Keratinocyte (primary cell): Measurements from ENCODE around the gene PRKN. TPM values are rescaled to one million over a fixed set of nuclear protein-coding genes. Genes with fewer than 3 reads are reported as not detected.

ENCODE experiments used
- DNase-seq: peaks from one replicate; pipeline ENCODE4 v3.0.0-alpha.2; 2011; ENCODE audit warnings: low read depth, missing footprints, low spot score
- FAIRE-seq: peaks from 2 replicates; lab custom pipeline; 2011; peaks lifted over from hg19 to GRCh38; lab: Jason Lieb, UNC
- H2AFZ ChIP-seq: 2 replicates; pipeline ENCODE4 v1.6.0; 2012; ENCODE audit warnings: low read length, control low read depth, inconsistent platforms; ENCODE audit not compliant: control insufficient read depth
- H3K27ac ChIP-seq: 2 replicates; pipeline ENCODE4 v1.5.1; 2011; ENCODE audit warnings: low read length; ENCODE audit not compliant: control insufficient read depth, insufficient read depth
- H3K27me3 ChIP-seq: 3 replicates; pipeline ENCODE4 v1.6.0; 2011; ENCODE audit warnings: low read length; ENCODE audit not compliant: control insufficient read depth, insufficient read depth; ENCODE audit errors: extremely low read depth
- H3K36me3 ChIP-seq, 2 experiments: 2 replicates in 1 of 2; 3 replicates in 1 of 2; pipeline ENCODE4 v1.5.1; 2011; ENCODE audit warnings: low read length in 2 of 2, mild to moderate bottlenecking in 1 of 2; ENCODE audit not compliant: control insufficient read depth in 2 of 2, insufficient read depth in 2 of 2; ENCODE audit errors: extremely low read depth in 1 of 2
- H3K4me1 ChIP-seq: 3 replicates; pipeline ENCODE4 v1.5.1; 2011; ENCODE audit warnings: low read length; ENCODE audit not compliant: control insufficient read depth, insufficient read depth; ENCODE audit errors: extremely low read depth
- H3K4me2 ChIP-seq: 3 replicates; pipeline ENCODE4 v1.6.0; 2011; ENCODE audit warnings: low read depth, low read length; ENCODE audit not compliant: control insufficient read depth, insufficient read depth; ENCODE audit errors: extremely low read depth
- H3K4me3 ChIP-seq, 3 experiments: fragments of 200-600 bp in 1 of 3; sonication (generic) in 1 of 3; 2 replicates in 2 of 3; 3 replicates in 1 of 3; pipeline ENCODE4 v1.5.1; 2011 to 2016; ENCODE audit warnings: low read length in 3 of 3, mild to moderate bottlenecking in 3 of 3, control low read depth in 2 of 3, inconsistent platforms in 1 of 3, low read depth in 1 of 3, mixed read lengths in 1 of 3, mixed run types in 1 of 3, moderate library complexity in 1 of 3; ENCODE audit not compliant: control insufficient read depth in 2 of 3, insufficient read depth in 2 of 3; ENCODE audit errors: extremely low read depth in 1 of 3
- H3K79me2 ChIP-seq: 2 replicates; pipeline ENCODE4 v1.6.0; 2012; ENCODE audit warnings: low read length; ENCODE audit not compliant: control insufficient read depth, insufficient read depth
- H3K9ac ChIP-seq: 3 replicates; pipeline ENCODE4 v1.6.0; 2011; ENCODE audit warnings: low read length; ENCODE audit not compliant: control insufficient read depth, insufficient read depth; ENCODE audit errors: extremely low read depth
- H3K9me1 ChIP-seq: 3 replicates; pipeline ENCODE4 v1.6.0; 2011; ENCODE audit warnings: low read length; ENCODE audit not compliant: control insufficient read depth, insufficient read depth; ENCODE audit errors: extremely low read depth
- H3K9me3 ChIP-seq: 2 replicates; pipeline ENCODE4 v1.5.1; 2012; ENCODE audit warnings: low read depth, low read length; ENCODE audit not compliant: control insufficient read depth
- H4K20me1 ChIP-seq: 3 replicates; pipeline ENCODE4 v1.6.0; 2011; ENCODE audit warnings: low read length; ENCODE audit not compliant: control insufficient read depth, insufficient read depth; ENCODE audit errors: extremely low read depth
- EZH2 ChIP-seq: IDR thresholded peaks from one replicate; pipeline ENCODE4 v1.6.1; 2012; ENCODE audit warnings: inconsistent platforms, mild to moderate bottlenecking, low read length, moderate library complexity
- dilution Hi-C: fragments of 300-500 bp; cut with MboI; formaldehyde crosslinking; loops from one replicate; pipeline ENCODE4 v1.7.0; 2020; ENCODE audit warnings: low sequenced_read_pairs; ENCODE audit not compliant: extremely low pct_ligation_motif_present
- polyA plus RNA-seq, 5 experiments: library from polyadenylated mRNA; depleted of rRNA in 3 of 5; stranded (reverse) in 3 of 5; stranded (forward) in 1 of 5; unstranded in 1 of 5; fragments of >200 nt; gene quantifications; 1 replicate in 1 of 5; 2 replicates in 3 of 5; 3 replicates in 1 of 5; pipeline versions ENCODE4 v1.2.1 to v1.2.3, GENCODE V29; 2011 to 2012; ENCODE audit warnings: missing spikeins in 2 of 5, low read depth in 1 of 5, low replicate concordance in 1 of 5
- TF ChIP-seq, protein P1 (sequence below), 3 experiments: IDR thresholded peaks in 1 of 3; conservative IDR thresholded peaks in 1 of 3; optimal IDR thresholded peaks in 1 of 3; 2 replicates in 2 of 3; 3 replicates in 1 of 3; pipeline versions ENCODE3 to v1.5.1; 2011; ENCODE audit warnings: low read length in 3 of 3, mild to moderate bottlenecking in 3 of 3, moderate library complexity in 2 of 3, control low read depth in 1 of 3, inconsistent platforms in 1 of 3; ENCODE audit not compliant: insufficient read depth in 2 of 3; ENCODE audit errors: extremely low read depth in 1 of 3

PRKN gene
- polyA plus RNA-seq, 1 donor (not counting 4 experiments of a cell fraction or from before 2014, with no cell fraction given): 0.67 TPM

- Histone ChIP-seq H4K20me1 (no peaks in the 10 kb centered on the region), H3K9me1 (no peaks in the 10 kb centered on the region), H3K4me3 (no peak overlapping the region), H2AFZ (no peak overlapping the region), H3K36me3 (no peaks in the 10 kb centered on the region), H3K27me3 (no peaks in the 10 kb centered on the region), H3K79me2 (no peaks in the 10 kb centered on the region), H3K4me2 (no peak overlapping the region), H3K9me3 (no peaks in the 10 kb centered on the region), H3K27ac (no peak overlapping the region), H3K9ac (no peak overlapping the region), H3K4me1 (no peaks in the 10 kb centered on the region)
- TF ChIP-seq EZH2: no peak
- TF ChIP-seq, protein P1, sequence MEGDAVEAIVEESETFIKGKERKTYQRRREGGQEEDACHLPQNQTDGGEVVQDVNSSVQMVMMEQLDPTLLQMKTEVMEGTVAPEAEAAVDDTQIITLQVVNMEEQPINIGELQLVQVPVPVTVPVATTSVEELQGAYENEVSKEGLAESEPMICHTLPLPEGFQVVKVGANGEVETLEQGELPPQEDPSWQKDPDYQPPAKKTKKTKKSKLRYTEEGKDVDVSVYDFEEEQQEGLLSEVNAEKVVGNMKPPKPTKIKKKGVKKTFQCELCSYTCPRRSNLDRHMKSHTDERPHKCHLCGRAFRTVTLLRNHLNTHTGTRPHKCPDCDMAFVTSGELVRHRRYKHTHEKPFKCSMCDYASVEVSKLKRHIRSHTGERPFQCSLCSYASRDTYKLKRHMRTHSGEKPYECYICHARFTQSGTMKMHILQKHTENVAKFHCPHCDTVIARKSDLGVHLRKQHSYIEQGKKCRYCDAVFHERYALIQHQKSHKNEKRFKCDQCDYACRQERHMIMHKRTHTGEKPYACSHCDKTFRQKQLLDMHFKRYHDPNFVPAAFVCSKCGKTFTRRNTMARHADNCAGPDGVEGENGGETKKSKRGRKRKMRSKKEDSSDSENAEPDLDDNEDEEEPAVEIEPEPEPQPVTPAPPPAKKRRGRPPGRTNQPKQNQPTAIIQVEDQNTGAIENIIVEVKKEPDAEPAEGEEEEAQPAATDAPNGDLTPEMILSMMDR (optimal IDR thresholded peaks at IDR 0.05 in 1 of 3, IDR thresholded peaks at IDR 0.05 in 1 of 3, conservative IDR thresholded peaks at IDR 0.05 in 1 of 3; ENCODE audit: extremely low read depth in 1 of 3, insufficient read depth in 2 of 3, low read length in 3 of 3): no peak
- dilution Hi-C loops: no loop called here
- DNase-seq: no peak
- no peak for FAIRE-seq
Measured at GRCh38 chr6:162625846-162626540, 101.6 kb downstream of the PRKN start.

DNA sequence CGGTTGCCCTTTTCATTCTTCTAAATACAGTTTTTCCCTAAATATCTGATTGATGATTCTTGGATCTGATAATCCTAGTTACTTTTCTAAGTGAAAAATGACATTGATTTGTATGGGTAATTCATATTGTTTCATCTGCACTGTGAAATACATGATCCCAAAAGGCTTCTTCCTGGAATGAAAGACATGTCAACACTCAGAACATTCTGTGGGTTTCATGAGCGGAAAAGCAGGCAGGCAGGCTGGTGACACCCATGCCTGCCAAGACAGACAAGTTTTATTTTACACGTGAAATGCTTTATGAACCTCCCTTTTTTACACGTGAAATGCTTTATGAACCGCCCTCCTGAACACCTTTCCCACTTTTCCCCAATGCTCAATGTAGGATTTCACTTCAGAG lies 105.0 kb downstream of the PRKN start:
- Histone ChIP-seq H3K9me1 (no peaks in the 10 kb centered on the region), H4K20me1 (no peaks in the 10 kb centered on the region), H3K36me3 (no peaks in the 10 kb centered on the region), H3K9me3 (no peaks in the 10 kb centered on the region), H3K27ac (no peak overlapping the region), H3K4me3 (no peak overlapping the region), H3K79me2 (no peaks in the 10 kb centered on the region), H3K27me3 (no peaks in the 10 kb centered on the region), H2AFZ (no peak overlapping the region), H3K4me1 (no peaks in the 10 kb centered on the region), H3K9ac (no peak overlapping the region), H3K4me2 (no peak overlapping the region)
- FAIRE-seq (no peak), DNase-seq (no peak)
- no peak for TF ChIP-seq EZH2
- TF ChIP-seq, protein P1 (optimal IDR thresholded peaks at IDR 0.05 in 1 of 3, IDR thresholded peaks at IDR 0.05 in 1 of 3, conservative IDR thresholded peaks at IDR 0.05 in 1 of 3; ENCODE audit: extremely low read depth in 1 of 3, insufficient read depth in 2 of 3, low read length in 3 of 3): no peak
- dilution Hi-C loops: no loop called here
